Measurements from ENCODE around the gene NEU3.
"Not testable (repeated sequence)": the region's sequence is repeated elsewhere in the genome, so short reads cannot be mapped to it uniquely, and the experiment has no call there.

NEU3 gene

GRCh38 chr11:75031771-75032549 is 43.2 kb downstream of the NEU3 start:
- peak; percentile 56 for DNase-seq

GRCh38 chr11:75032550-75032935 is 43.8 kb downstream of the NEU3 start:
- DNase-seq, result no peak

- no peak for DNase-seq
Measured at GRCh38 chr11:75033916-75034315, 45.2 kb downstream of the NEU3 start.

- no peak for DNase-seq
Measured at GRCh38 chr11:75035256-75035655, 46.5 kb downstream of the NEU3 start.

- DNase-seq, result peak; percentile 12
Measured at GRCh38 chr11:75035911-75036565, 47.3 kb downstream of the NEU3 start.

GRCh38 chr11:75040167-75040770 is 51.5 kb downstream of the NEU3 start:
- no peak for DNase-seq

DNA sequence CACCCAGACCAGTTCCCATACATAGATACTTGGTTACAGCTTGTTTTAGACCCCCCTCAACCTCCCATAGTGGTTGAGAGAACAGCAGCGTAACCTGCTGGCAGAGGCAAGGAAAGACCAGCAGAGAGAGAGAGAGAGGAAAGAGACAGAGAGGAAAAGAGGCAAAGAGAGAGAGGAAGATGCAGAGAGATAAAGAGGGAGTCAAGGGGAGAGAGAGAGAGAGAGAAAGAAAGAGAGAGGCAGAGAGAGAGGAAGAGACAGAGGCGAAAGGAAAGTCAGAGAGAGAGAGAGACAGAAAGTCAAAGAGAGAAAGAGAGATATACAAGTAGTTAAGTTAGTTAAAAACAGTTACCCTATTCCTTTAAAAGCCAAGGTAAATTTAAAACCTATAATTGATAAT is 52.5 kb downstream of the NEU3 start:
- DNase-seq, result no peak

GRCh38 chr11:75041821-75042220 is 53.1 kb downstream of the NEU3 start:
- DNase-seq, result not testable (repeated sequence)

DNA sequence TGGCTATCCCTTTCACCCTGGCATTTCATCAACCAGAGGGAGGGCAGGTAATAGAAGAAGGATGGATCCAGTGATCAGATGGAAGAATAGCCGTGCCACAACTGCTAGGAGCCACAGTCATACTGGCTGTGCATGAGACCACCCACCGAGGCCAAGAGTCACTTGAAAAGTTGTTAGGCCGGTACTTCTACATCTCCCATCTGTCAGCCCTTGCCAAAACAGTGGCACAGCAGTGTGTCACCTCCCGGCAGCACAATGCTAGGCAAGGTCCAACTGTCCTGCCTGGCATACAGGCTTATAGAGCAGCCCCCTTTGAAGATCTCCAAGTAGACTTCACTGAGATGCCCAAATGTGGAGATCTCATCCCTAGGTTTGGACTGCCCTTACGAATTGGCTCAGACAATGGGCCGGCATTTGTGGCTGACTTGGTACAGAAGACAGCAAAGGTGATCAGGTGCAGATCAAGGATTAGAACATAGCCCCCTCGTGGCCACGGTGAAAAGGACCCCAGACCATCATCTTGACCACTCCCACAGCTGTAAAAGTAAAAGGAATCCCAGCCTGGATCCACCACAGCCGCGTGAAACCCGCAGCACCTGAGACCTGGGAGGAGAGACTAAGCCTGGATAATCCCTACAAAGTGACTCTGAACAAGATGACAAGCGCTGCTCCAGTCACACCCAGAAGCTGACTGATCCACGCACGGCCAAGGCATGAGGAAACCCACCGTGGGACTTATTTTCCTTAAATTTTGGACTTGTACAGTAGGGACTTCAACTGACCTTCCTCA is 55.8 kb downstream of the NEU3 start:
- DNase-seq, result not testable (repeated sequence)

DNA sequence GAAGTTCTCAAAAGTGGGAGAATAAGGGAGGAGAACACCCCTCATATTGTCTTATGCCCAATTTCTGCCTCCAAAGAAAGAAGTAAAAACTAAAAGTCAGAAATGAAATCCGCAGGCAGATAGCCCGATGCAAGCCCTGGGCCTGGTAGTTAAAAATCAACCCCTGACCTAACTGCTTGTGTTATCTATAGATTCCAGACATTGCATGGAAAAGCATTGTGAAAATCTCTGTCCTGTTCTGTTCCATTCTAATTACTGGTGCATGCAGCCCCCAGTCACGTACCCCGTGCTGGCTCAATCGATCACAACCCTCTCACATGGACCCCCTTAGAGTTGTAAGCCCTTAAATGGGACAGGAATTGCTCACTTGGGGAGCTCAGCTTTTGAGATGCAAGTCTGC is 57.9 kb downstream of the NEU3 start:
- not testable (repeated sequence) for DNase-seq

- no peak for DNase-seq
Measured at GRCh38 chr11:75047191-75047590, 58.5 kb downstream of the NEU3 start.

GRCh38 chr11:75049501-75050266 is 61.0 kb downstream of the NEU3 start:
- DNase-seq, result not testable (repeated sequence)

DNA sequence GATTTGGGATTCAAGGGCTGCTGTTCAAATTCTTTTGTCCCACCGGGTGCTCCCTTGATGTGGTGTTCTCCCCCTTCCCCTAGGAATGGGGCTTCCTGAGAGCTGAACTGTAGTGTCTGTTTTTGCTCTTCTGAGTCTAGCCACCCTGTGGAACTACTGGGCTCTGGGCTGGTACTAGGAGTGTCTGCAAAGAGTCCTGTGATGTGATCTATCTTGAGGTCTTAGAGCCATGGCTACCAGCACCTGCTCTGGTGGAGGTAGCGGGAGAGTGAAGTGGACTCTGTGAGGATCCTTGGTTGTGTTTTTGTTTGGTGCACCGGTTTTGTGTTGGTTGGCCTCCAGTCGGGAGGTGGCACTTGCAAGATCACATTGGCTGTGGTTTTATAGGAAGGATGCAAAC is 61.8 kb downstream of the NEU3 start:
- no peak for DNase-seq

DNA sequence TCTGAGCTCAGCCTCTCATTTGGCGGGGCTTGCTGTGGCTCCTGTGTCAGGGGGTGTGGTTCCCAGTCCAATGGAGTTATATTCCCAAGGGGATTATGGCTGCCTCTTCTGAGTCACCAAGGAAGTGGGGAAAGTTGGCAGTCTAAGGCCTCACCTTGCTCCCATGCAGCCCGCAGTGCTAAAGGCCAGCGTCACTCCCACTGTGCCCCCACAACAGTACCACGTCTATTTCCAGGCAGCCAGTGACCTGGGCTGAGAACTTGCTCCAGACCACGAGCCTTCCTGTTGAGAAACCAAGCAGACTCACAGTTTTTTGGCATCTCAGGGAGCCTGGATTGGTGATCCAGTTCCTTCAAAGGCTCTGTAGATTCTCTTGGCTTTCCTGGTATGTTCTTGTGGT is 62.3 kb downstream of the NEU3 start:
- DNase-seq, result no peak

DNA sequence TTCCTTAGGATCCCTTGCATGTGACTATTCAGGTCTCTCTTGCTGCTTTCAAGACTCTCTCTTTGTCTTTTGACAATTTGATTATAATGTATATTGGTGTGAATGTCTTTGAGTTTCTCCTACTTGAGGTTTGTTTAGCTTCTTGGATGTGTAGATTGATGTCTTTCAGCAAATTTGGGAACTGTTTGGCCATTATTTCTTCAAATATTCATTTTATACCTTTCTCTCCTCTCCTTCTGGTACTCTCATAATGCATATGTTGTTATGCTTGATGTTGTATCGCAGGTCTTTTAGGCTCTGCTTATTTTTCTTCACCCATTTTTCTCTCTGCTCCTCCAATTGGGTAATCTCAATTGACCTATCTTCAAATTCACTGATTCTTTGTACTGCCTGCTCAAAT is 63.7 kb downstream of the NEU3 start:
- no peak for DNase-seq

DNA sequence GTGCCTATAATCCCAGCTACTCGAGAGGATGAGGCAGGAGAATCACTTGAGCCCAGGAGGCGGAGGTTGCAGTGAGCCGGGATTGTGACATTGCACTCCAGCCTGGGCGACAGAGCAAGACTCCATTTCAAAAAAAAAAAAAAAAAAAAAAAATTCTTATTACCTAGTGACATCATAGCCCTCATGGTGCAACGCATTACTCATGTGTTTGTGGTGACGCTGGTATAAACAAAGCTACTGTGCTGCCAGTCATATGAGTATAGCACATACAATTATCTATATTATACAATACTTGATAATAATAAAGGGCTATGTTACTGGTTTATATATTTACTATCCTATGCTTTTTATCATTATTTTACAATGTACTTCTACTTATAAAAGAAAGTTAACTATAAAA is 66.8 kb downstream of the NEU3 start:
- DNase-seq, result no peak

DNA sequence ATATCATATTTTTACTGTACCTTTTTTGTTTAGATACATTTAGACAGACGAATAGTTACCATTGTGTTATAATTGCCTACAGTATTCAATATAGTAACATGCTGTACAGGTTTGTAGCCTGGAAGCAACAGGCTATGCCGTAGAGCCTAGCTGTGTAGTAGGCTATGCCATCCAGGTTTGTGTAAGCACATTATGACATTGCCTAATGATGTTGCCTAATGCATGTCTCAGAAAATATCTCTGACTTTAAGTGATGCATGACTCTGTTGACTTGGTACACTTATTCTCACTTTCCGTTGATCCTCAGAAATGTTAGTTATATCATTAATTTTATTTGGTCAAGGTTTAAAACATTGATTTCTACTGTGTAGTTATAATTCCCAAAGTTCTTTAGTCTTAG is 68.1 kb downstream of the NEU3 start:
- DNase-seq, result no peak

DNA sequence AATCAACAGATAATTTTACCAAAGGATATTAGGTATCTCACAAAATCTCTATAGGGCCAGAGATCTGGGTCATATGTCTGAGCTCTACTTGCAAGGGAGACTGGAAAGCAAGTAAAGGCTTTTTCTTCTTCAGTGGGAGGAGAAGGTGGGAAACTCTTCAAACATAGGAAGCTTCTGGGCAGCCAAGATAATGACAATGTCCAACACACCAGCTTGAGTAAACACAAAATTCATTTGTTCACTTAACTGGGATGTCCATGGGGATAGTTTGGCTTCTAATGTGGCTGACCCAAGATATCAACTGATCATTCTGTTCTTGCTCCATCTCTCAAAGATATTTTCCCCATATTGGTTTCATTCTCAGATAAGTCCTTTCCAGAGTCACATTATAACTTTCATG is 70.6 kb downstream of the NEU3 start:
- DNase-seq, result no peak

- DNase-seq, result no peak
Measured at GRCh38 chr11:75063741-75064314, 75.1 kb downstream of the NEU3 start.

GRCh38 chr11:75066061-75066460 is 77.3 kb downstream of the NEU3 start:
- no peak for DNase-seq

Data from NCI-H146 (cell line).